GM12878 (cell line): ENCODE data around the gene ZNF423. TPM values are rescaled to one million over a fixed set of nuclear protein-coding genes. Genes with fewer than 3 reads are reported as not detected.

ENCODE experiments used
- CBX3 ChIP-seq: fragments of 200-600 bp; sonication (generic); IDR thresholded peaks from 2 replicates; pipeline ENCODE4 v1.6.1; 2016; ENCODE audit warnings: low read depth, borderline replicate concordance
- CREB1 ChIP-seq: IDR thresholded peaks from 2 replicates; pipeline ENCODE4 v1.6.1; 2012; ENCODE audit warnings: low read depth, mild to moderate bottlenecking, inconsistent platforms
- HDGF ChIP-seq: fragments of 450-650 bp; IDR thresholded peaks from 2 replicates; pipeline ENCODE4 v1.6.1; 2016; ENCODE audit warnings: antibody characterized with exemption
- IKZF1 ChIP-seq: fragments of 450-650 bp; conservative IDR thresholded peaks from 2 replicates; pipeline ENCODE4 v1.6.1; 2017; ENCODE audit warnings: antibody characterized with exemption, mild to moderate bottlenecking
- IKZF2 ChIP-seq, 2 experiments: fragments of 450-650 bp; IDR thresholded peaks; 2 replicates each; pipeline ENCODE4 v1.6.1; 2017; ENCODE audit warnings: mild to moderate bottlenecking in 2 of 2, moderate library complexity in 2 of 2
- KDM1A ChIP-seq: fragments of 200-600 bp; sonication (generic); IDR thresholded peaks from 2 replicates; pipeline ENCODE4 v1.6.1; 2016; ENCODE audit warnings: borderline replicate concordance
- PML ChIP-seq: IDR thresholded peaks from 2 replicates; pipeline ENCODE4 v1.6.1; 2012; ENCODE audit warnings: low read length, inconsistent platforms
- SMC3 ChIP-seq: IDR thresholded peaks from 2 replicates; pipeline ENCODE4 v1.6.1; 2011; ENCODE audit warnings: low read length, improper control_type of control experiment, borderline replicate concordance
- SP1 ChIP-seq: IDR thresholded peaks from one replicate; pipeline ENCODE4 v1.6.1; 2011; ENCODE audit warnings: low read depth, low read length
- SPI1 ChIP-seq: IDR thresholded peaks from 2 replicates; pipeline ENCODE4 v1.6.1; 2011; ENCODE audit warnings: low read depth, mild to moderate bottlenecking, low read length, moderate library complexity, borderline replicate concordance; ENCODE audit not compliant: insufficient read depth
- TCF12 ChIP-seq: IDR thresholded peaks from 2 replicates; pipeline ENCODE4 v1.6.1; 2011; ENCODE audit warnings: low read depth, mild to moderate bottlenecking, low read length
- ZNF384 ChIP-seq: IDR thresholded peaks from 2 replicates; pipeline ENCODE4 v1.6.1; 2012; ENCODE audit warnings: low read depth, mild to moderate bottlenecking, low read length, improper control_type of control experiment, borderline replicate concordance
- ZZZ3 ChIP-seq: IDR thresholded peaks from 2 replicates; pipeline ENCODE4 v1.6.1; 2011; ENCODE audit warnings: low read depth; ENCODE audit not compliant: control insufficient read depth, insufficient read length
- polyA plus RNA-seq, 11 experiments: library from polyadenylated mRNA; depleted of rRNA in 4 of 11; unstranded in 6 of 11; stranded (reverse) in 5 of 11; fragments of >200 nt; fragmentation: Nextera tagmentation in 4 of 11; fragmentation: Illumina TruSeq in 1 of 11; extraction: Ambion mirVana in 4 of 11; extraction: Trizol in 1 of 11; gene quantifications; 1 replicate in 1 of 11; 2 replicates in 10 of 11; pipeline versions ENCODE4 v1.2.1 to v1.2.3, GENCODE V29; 2011 to 2016; ENCODE audit warnings: inconsistent platforms in 2 of 11, missing spikeins in 2 of 11, low read depth in 1 of 11
- total RNA-seq, 4 experiments: library from RNA; depleted of rRNA in 3 of 4; stranded (reverse); fragments of >200 nt in 3 of 4; fragmentation: Illumina TruSeq in 1 of 4; extraction: Trizol in 1 of 4; gene quantifications; 2 replicates each; pipeline versions ENCODE4 v1.2.1 to v1.2.3, GENCODE V29; 2013 to 2021
- TF ChIP-seq, protein P1 (sequence below): fragments of 450-650 bp; IDR thresholded peaks from 2 replicates; pipeline ENCODE4 v1.6.1; 2017; ENCODE audit warnings: mild to moderate bottlenecking, moderate library complexity
- TF ChIP-seq, protein P2 (sequence below): fragments of 450-650 bp; conservative IDR thresholded peaks from 2 replicates; pipeline ENCODE4 v1.6.1; 2017; ENCODE audit warnings: mild to moderate bottlenecking, moderate library complexity
- TF ChIP-seq, protein P3 (sequence below): IDR thresholded peaks from 2 replicates; pipeline ENCODE4 v1.6.1; 2011; ENCODE audit warnings: borderline replicate concordance, low read depth, mild to moderate bottlenecking, moderate library complexity, low read length; ENCODE audit not compliant: insufficient read depth, poor library complexity, severe bottlenecking
- TF ChIP-seq, protein P4 (sequence below), 3 experiments: IDR thresholded peaks in 2 of 3; conservative IDR thresholded peaks in 1 of 3; 2 replicates each; pipeline ENCODE4 v1.5.1; 2011; ENCODE audit warnings: low read depth in 3 of 3, low read length in 3 of 3, mild to moderate bottlenecking in 3 of 3, control low read depth in 2 of 3, moderate library complexity in 2 of 3, inconsistent platforms in 1 of 3, mixed read lengths in 1 of 3; ENCODE audit not compliant: control insufficient read depth in 2 of 3, insufficient read depth in 1 of 3; ENCODE audit errors: extremely low read depth in 1 of 3

The ZNF423 gene
- total and polyA plus RNA-seq, 10 of the 15 experiments (the other 5 are each of a cell fraction or from before 2014, with no cell fraction given), result 0.03 to 0.64 (median 0.10) TPM

DNA sequence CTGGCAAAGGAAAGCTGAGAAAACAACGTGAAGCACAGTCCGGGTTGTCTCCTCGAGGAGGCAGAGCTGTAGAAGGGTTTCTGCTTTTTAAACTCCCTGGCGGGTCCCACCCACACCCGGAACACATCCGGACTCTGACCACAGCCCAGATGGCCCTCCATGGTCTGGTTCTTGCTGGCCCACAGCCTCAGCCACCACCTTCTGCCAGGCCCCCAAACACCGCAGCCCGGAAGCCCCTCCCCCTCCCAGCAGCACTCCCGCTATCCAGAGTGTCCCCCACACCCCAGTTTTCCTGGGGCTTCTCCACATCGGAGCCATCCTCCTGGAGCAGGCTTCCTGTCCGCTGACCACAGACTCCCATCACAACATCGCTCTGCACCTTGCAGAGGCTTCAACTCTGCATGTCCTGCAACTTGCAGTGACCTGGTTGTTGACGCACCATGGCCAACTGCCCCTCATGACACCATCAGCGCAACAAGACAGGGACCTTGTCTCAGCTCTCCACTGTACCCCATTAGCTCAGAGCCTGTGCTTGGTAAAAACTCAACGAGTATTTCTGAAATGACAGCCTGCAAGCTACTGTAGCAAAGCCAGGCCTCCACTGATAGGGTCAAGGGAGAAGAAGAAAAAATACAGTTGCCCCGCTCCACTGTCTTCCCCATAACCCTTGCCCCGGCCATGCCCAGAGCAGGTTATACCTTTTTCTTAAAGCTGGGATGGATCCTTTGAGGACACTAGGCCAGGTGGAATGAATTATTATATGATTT, 352.5 kb downstream of the ZNF423 start (continued):
- TF ChIP-seq ZZZ3, result no peak
- no peak for TF ChIP-seq ZNF384
- TF ChIP-seq, protein P1, sequence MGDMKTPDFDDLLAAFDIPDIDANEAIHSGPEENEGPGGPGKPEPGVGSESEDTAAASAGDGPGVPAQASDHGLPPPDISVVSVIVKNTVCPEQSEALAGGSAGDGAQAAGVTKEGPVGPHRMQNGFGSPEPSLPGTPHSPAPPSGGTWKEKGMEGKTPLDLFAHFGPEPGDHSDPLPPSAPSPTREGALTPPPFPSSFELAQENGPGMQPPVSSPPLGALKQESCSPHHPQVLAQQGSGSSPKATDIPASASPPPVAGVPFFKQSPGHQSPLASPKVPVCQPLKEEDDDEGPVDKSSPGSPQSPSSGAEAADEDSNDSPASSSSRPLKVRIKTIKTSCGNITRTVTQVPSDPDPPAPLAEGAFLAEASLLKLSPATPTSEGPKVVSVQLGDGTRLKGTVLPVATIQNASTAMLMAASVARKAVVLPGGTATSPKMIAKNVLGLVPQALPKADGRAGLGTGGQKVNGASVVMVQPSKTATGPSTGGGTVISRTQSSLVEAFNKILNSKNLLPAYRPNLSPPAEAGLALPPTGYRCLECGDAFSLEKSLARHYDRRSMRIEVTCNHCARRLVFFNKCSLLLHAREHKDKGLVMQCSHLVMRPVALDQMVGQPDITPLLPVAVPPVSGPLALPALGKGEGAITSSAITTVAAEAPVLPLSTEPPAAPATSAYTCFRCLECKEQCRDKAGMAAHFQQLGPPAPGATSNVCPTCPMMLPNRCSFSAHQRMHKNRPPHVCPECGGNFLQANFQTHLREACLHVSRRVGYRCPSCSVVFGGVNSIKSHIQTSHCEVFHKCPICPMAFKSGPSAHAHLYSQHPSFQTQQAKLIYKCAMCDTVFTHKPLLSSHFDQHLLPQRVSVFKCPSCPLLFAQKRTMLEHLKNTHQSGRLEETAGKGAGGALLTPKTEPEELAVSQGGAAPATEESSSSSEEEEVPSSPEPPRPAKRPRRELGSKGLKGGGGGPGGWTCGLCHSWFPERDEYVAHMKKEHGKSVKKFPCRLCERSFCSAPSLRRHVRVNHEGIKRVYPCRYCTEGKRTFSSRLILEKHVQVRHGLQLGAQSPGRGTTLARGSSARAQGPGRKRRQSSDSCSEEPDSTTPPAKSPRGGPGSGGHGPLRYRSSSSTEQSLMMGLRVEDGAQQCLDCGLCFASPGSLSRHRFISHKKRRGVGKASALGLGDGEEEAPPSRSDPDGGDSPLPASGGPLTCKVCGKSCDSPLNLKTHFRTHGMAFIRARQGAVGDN, result no peak
- TF ChIP-seq IKZF2 (IDR thresholded peaks at IDR 0.05), result peak in 1 of 2 experiments; percentile 15; a peak in 1 of 4 replicates
- TF ChIP-seq, protein P2, sequence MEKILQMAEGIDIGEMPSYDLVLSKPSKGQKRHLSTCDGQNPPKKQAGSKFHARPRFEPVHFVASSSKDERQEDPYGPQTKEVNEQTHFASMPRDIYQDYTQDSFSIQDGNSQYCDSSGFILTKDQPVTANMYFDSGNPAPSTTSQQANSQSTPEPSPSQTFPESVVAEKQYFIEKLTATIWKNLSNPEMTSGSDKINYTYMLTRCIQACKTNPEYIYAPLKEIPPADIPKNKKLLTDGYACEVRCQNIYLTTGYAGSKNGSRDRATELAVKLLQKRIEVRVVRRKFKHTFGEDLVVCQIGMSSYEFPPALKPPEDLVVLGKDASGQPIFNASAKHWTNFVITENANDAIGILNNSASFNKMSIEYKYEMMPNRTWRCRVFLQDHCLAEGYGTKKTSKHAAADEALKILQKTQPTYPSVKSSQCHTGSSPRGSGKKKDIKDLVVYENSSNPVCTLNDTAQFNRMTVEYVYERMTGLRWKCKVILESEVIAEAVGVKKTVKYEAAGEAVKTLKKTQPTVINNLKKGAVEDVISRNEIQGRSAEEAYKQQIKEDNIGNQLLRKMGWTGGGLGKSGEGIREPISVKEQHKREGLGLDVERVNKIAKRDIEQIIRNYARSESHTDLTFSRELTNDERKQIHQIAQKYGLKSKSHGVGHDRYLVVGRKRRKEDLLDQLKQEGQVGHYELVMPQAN, result no peak
- TF ChIP-seq IKZF1, result peak; percentile 43
- TF ChIP-seq HDGF, result no peak
- peak; percentile 34; the same call in 1 of the 2 replicates for TF ChIP-seq TCF12
- no peak for TF ChIP-seq CREB1
- TF ChIP-seq, protein P3, sequence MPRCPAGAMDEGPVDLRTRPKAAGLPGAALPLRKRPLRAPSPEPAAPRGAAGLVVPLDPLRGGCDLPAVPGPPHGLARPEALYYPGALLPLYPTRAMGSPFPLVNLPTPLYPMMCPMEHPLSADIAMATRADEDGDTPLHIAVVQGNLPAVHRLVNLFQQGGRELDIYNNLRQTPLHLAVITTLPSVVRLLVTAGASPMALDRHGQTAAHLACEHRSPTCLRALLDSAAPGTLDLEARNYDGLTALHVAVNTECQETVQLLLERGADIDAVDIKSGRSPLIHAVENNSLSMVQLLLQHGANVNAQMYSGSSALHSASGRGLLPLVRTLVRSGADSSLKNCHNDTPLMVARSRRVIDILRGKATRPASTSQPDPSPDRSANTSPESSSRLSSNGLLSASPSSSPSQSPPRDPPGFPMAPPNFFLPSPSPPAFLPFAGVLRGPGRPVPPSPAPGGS, result no peak
- TF ChIP-seq, protein P4, sequence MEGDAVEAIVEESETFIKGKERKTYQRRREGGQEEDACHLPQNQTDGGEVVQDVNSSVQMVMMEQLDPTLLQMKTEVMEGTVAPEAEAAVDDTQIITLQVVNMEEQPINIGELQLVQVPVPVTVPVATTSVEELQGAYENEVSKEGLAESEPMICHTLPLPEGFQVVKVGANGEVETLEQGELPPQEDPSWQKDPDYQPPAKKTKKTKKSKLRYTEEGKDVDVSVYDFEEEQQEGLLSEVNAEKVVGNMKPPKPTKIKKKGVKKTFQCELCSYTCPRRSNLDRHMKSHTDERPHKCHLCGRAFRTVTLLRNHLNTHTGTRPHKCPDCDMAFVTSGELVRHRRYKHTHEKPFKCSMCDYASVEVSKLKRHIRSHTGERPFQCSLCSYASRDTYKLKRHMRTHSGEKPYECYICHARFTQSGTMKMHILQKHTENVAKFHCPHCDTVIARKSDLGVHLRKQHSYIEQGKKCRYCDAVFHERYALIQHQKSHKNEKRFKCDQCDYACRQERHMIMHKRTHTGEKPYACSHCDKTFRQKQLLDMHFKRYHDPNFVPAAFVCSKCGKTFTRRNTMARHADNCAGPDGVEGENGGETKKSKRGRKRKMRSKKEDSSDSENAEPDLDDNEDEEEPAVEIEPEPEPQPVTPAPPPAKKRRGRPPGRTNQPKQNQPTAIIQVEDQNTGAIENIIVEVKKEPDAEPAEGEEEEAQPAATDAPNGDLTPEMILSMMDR (IDR thresholded peaks at IDR 0.05 in 2 of 3, conservative IDR thresholded peaks at IDR 0.05 in 1 of 3; ENCODE audit: control insufficient read depth in 2 of 3, extremely low read depth in 1 of 3, insufficient read depth in 1 of 3, low read depth in 3 of 3, low read length in 3 of 3), result no peak
- TF ChIP-seq KDM1A, result no peak
- TF ChIP-seq SP1, result no peak
- TF ChIP-seq CBX3, result no peak
- TF ChIP-seq SMC3, result no peak
- no peak for TF ChIP-seq PML
- no peak for TF ChIP-seq SPI1
